Thymus (tissue), 14 donors: ENCODE results near the gene TOR1A. TPM values are rescaled to one million over a fixed set of nuclear protein-coding genes. Genes with fewer than 3 reads are reported as not detected.

ENCODE experiments used
- DNase-seq, 9 donors: peaks; one replicate each; pipeline ENCODE4 v3.0.0-alpha.2; 2013; ENCODE audit warnings: low spot score in 9 of 9, low read depth in 6 of 9, missing footprints in 1 of 9
- H3K27ac ChIP-seq, 2 donors: one replicate each; pipeline ENCODE4 v1.5.1; 2013; ENCODE audit warnings: control low read depth in 1 of 2, low read depth in 1 of 2, low read length in 1 of 2, mild to moderate bottlenecking in 1 of 2, moderate library complexity in 1 of 2
- H3K27me3 ChIP-seq, 2 donors: one replicate each; pipeline ENCODE4 v1.5.1; 2013; ENCODE audit warnings: low read length in 1 of 2; ENCODE audit not compliant: control insufficient read depth in 2 of 2, insufficient read depth in 1 of 2
- H3K36me3 ChIP-seq, 2 donors: one replicate each; pipeline ENCODE4 v1.5.1; 2013; ENCODE audit warnings: low read length in 1 of 2, mild to moderate bottlenecking in 1 of 2, moderate library complexity in 1 of 2; ENCODE audit not compliant: control insufficient read depth in 2 of 2, insufficient read depth in 2 of 2
- H3K4me1 ChIP-seq, 2 donors: one replicate each; pipeline ENCODE4 v1.5.1; 2013; ENCODE audit warnings: low read length in 2 of 2; ENCODE audit not compliant: control insufficient read depth in 2 of 2, insufficient read depth in 2 of 2
- H3K4me3 ChIP-seq, 2 donors: one replicate each; pipeline ENCODE4 v1.5.1; 2013; ENCODE audit warnings: low read length in 2 of 2, control low read depth in 1 of 2, mild to moderate bottlenecking in 1 of 2
- H3K9me3 ChIP-seq, 2 donors: one replicate each; pipeline ENCODE4 v1.5.1; 2013; ENCODE audit warnings: low read length in 1 of 2, mild to moderate bottlenecking in 1 of 2; ENCODE audit not compliant: control insufficient read depth in 2 of 2, insufficient read depth in 1 of 2
- WGBS: extraction: QIAGEN DNeasy Blood & Tissue Kit; methylation state at CpG from one replicate; pipeline ENCODE4 v1.1.7; 2013; 5-methylcytosine and 5-hydroxymethylcytosine counted together
- long read RNA-seq, 10 donors: transcript quantifications; one replicate each; lab custom pipeline, GENCODE V29; 2026
- polyA plus RNA-seq: library from polyadenylated mRNA; stranded (reverse); fragments of 200-250 nt; gene quantifications from one replicate; pipeline ENCODE4 v1.2.3, GENCODE V29; 2013
- total RNA-seq: library from RNA; stranded (reverse); fragments of 120-200 nt; gene quantifications from one replicate; pipeline ENCODE4 v1.2.4, GENCODE V29; 2013
- donor health status: healthy.

The TOR1A gene, protein sequence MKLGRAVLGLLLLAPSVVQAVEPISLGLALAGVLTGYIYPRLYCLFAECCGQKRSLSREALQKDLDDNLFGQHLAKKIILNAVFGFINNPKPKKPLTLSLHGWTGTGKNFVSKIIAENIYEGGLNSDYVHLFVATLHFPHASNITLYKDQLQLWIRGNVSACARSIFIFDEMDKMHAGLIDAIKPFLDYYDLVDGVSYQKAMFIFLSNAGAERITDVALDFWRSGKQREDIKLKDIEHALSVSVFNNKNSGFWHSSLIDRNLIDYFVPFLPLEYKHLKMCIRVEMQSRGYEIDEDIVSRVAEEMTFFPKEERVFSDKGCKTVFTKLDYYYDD
- total RNA-seq (28.6 TPM), polyA plus RNA-seq (30.0 TPM)
- long read RNA-seq, donor 1, transcript TOR1A-201 (5 exons, 2,076 nt): major isoform, 5 of 5 reads
- long read RNA-seq, donor 1, partial matches to known transcripts: 0 of 5 reads
- long read RNA-seq, donor 1, other reads (novel, unspliced or antisense): 0 of 5 reads
- long read RNA-seq, donor 2: 0 reads
- long read RNA-seq, donor 3, transcript TOR1A-201 (5 exons, 2,076 nt): major isoform, 35 of 37 reads
- long read RNA-seq, donor 3, partial matches to known transcripts: 0 of 37 reads
- long read RNA-seq, donor 3, other reads (novel, unspliced or antisense): 0 of 37 reads
- long read RNA-seq, donor 4, transcript TOR1A-201 (5 exons, 2,076 nt): major isoform, 10 of 14 reads
- long read RNA-seq, donor 4, partial matches to known transcripts: 0 of 14 reads
- long read RNA-seq, donor 4, other reads (novel, unspliced or antisense): 0 of 14 reads
- long read RNA-seq, donor 5, transcript TOR1A-201 (5 exons, 2,076 nt): major isoform, 29 of 29 reads
- long read RNA-seq, donor 5, partial matches to known transcripts: 0 of 29 reads
- long read RNA-seq, donor 5, other reads (novel, unspliced or antisense): 0 of 29 reads
- long read RNA-seq, donor 6, transcript TOR1A-201 (5 exons, 2,076 nt): major isoform, 23 of 24 reads
- long read RNA-seq, donor 6, partial matches to known transcripts: 0 of 24 reads
- long read RNA-seq, donor 6, other reads (novel, unspliced or antisense): 0 of 24 reads
- long read RNA-seq, donor 7, transcript TOR1A-201 (5 exons, 2,076 nt): major isoform, 19 of 19 reads
- long read RNA-seq, donor 7, partial matches to known transcripts: 0 of 19 reads
- long read RNA-seq, donor 7, other reads (novel, unspliced or antisense): 0 of 19 reads
- long read RNA-seq, donor 8, transcript TOR1A-201 (5 exons, 2,076 nt): major isoform, 8 of 10 reads
- long read RNA-seq, donor 8, partial matches to known transcripts: 0 of 10 reads
- long read RNA-seq, donor 8, other reads (novel, unspliced or antisense): 0 of 10 reads
- long read RNA-seq, donor 9, transcript TOR1A-201 (5 exons, 2,076 nt): major isoform, 12 of 12 reads
- long read RNA-seq, donor 9, partial matches to known transcripts: 0 of 12 reads
- long read RNA-seq, donor 9, other reads (novel, unspliced or antisense): 0 of 12 reads
- long read RNA-seq, donor 10, transcript TOR1A-201 (5 exons, 2,076 nt): major isoform, 10 of 12 reads
- long read RNA-seq, donor 10, partial matches to known transcripts: 0 of 12 reads
- long read RNA-seq, donor 10, other reads (novel, unspliced or antisense): 0 of 12 reads

GRCh38 chr9:129823935-129824601, at the start of gene TOR1A:
Gene TOR1A, minus strand, starts transcription at chr9:129824136. Its CDS starts 51 bp downstream, at chr9:129824085.
- peaks cover 7 to 11% of the 10 kb centered on the region in 2 donors for H3K4me1 ChIP-seq
- peak; percentile 79 to 95 (median 84) for DNase-seq
- peak within 1 kb of the TSS; percentile 66 to 96 for H3K4me3 ChIP-seq
- H3K27ac ChIP-seq: peak within 1 kb of the TSS; percentile 51 to 80
- peaks cover 47 to 55% of the 10 kb centered on the region in 2 donors for H3K36me3 ChIP-seq
- WGBS: 5% methylated on average over 47 of the region's 47 CpGs
- no peaks in the 10 kb centered on the region for H3K27me3 ChIP-seq
- H3K9me3 ChIP-seq: no peaks in the 10 kb centered on the region

DNA sequence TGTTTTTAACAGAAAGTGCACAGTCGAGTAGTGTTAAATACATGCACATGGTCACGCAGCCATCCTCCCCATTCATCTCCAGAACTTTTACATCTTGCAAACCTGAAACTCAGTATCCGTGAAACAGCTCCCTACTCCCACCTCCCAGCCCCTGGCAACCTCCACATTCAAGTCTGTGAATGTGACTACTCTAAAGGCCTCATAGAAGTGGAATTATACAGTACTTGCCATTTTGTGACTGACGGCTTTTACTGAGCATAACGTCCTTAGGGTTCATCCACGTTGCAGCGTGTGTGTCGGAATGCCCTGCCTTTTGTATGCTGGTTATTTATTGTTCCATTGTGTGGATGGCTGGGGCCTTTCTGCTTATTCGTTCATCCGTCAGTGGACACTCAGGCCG, 47.1 kb upstream of the TOR1A start:
- Histone ChIP-seq H3K27ac (no peak overlapping the region), H3K4me3 (no peak overlapping the region), H3K27me3 (no peaks in the 10 kb centered on the region), H3K4me1 (peaks cover 49 to 79% of the 10 kb centered on the region in 2 donors), H3K9me3 (peaks cover 1 to 5% of the 10 kb centered on the region in 2 donors), H3K36me3 (peaks cover 64 to 77% of the 10 kb centered on the region in 2 donors)
- WGBS: 98% methylated on average over 11 of the region's 11 CpGs
- DNase-seq: no peak

- Histone ChIP-seq H3K36me3 (peaks cover 63 to 77% of the 10 kb centered on the region in 2 donors), H3K9me3 (peaks cover 1 to 5% of the 10 kb centered on the region in 2 donors), H3K27ac (peak overlapping the region; percentile 65 to 80), H3K4me1 (peaks cover 60 to 86% of the 10 kb centered on the region in 2 donors), H3K27me3 (no peaks in the 10 kb centered on the region), H3K4me3 (no peak overlapping the region)
- DNase-seq: no peak
- WGBS: 95% methylated on average over 24 of the region's 24 CpGs
Observed at GRCh38 chr9:129869585-129870501, 45.9 kb upstream of the TOR1A start.

GRCh38 chr9:129868872-129869486, 45.0 kb upstream of the TOR1A start:
- Histone ChIP-seq H3K9me3 (peaks cover 1 to 5% of the 10 kb centered on the region in 2 donors), H3K4me1 (peaks cover 57 to 84% of the 10 kb centered on the region in 2 donors), H3K27ac (peak overlapping the region; percentile 65 to 80), H3K4me3 (no peak overlapping the region), H3K36me3 (peaks cover 54 to 74% of the 10 kb centered on the region in 2 donors), H3K27me3 (no peaks in the 10 kb centered on the region)
- 34% methylated on average over 28 of the region's 28 CpGs for WGBS
- peak in 4 of 9 donors; percentile 63 to 88 (median 76) for DNase-seq

DNA sequence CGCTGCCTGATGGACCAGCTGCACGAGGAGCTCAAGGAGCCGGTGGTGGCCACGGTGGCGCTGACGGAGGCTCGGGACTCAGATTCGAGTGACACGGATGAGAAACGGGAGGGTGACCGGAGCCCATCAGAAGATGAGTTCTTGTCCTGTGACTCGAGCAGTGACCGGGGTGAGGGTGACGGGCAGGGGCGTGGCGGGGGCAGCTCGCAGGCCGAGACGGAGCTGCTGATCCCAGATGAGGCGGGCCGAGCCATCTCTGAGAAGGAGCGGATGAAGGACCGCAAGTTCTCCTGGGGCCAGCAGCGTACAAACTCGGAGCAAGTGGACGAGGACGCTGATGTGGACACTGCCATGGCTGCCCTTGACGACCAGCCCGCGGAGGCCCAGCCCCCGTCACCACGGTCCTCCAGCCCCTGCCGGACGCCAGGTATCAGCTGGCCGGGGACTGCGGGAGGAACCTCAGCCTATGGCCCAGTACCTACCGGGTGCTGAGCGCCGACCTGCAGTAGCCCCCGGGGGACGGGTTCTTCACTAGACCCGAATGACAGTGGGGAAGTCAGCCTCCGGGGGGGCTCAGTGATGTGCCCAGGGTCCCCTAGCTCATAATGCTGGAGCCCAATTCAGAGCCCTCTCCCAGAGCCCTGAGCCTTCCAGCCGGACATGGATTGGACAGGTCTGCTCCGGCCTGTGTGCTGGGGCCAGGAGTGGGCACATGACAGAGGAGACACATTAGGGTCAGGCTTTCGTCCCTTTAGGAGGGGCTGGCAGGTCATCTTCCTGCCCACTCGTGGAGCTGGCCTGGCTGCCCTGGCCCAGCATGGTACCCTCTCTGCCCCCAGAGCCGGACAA, 44.3 kb upstream of the TOR1A start:
- Histone ChIP-seq H3K27ac (peak overlapping the region; percentile 32 to 65), H3K4me1 (peaks cover 51 to 84% of the 10 kb centered on the region in 2 donors), H3K9me3 (peaks cover 1 to 5% of the 10 kb centered on the region in 2 donors), H3K36me3 (peaks cover 47 to 71% of the 10 kb centered on the region in 2 donors), H3K27me3 (no peaks in the 10 kb centered on the region), H3K4me3 (no peak overlapping the region)
- WGBS: 96% methylated on average over 48 of the region's 48 CpGs
- DNase-seq: no peak

GRCh38 chr9:129867136-129868022, 43.4 kb upstream of the TOR1A start:
- no peak for DNase-seq
- Histone ChIP-seq H3K27me3 (no peaks in the 10 kb centered on the region), H3K4me3 (no peak overlapping the region), H3K4me1 (peaks cover 54 to 84% of the 10 kb centered on the region in 2 donors), H3K36me3 (peaks cover 47 to 70% of the 10 kb centered on the region in 2 donors), H3K27ac (peak overlapping the region; percentile 79 to 85), H3K9me3 (peaks cover 1 to 5% of the 10 kb centered on the region in 2 donors)
- WGBS: 82% methylated on average over 17 of the region's 17 CpGs
